ENCODE results near the gene NEK8.

DNA sequence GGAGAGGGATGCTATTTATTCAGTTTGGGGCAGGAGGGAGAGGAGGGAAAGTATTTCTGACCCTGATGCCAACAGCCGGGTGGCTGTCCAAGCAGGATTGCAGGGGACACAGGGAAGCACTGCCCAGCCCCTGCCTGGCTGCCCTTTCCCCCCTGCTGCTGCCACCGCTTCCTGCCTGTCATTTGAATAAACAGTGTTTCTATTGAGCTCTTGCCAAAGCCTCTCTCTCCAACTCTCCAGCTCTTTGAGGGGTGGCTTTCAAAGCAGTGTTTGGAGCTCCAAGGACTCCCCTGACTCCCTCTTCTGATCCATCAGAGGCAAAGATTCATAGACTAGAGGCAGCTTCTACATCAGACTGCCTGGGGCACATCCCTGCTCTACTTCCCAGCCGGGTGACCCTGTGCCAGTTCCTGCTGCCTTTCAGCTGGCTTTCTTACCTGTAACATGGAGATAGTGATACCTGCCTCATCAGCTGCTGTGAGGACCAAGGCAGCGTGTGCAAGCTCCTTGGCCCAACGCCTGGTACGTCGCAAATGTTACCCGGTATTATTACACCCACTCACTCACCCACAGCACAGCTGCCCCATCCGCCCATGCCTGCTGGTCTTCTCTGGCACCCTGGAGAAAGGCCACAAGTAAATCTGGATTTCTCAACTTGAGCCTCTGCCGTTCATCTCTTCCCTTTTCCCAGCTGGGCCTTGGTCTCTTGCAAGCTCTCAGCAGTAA lies 26.4 kb upstream of the NEK8 start:
- TF ChIP-seq, protein P1, sequence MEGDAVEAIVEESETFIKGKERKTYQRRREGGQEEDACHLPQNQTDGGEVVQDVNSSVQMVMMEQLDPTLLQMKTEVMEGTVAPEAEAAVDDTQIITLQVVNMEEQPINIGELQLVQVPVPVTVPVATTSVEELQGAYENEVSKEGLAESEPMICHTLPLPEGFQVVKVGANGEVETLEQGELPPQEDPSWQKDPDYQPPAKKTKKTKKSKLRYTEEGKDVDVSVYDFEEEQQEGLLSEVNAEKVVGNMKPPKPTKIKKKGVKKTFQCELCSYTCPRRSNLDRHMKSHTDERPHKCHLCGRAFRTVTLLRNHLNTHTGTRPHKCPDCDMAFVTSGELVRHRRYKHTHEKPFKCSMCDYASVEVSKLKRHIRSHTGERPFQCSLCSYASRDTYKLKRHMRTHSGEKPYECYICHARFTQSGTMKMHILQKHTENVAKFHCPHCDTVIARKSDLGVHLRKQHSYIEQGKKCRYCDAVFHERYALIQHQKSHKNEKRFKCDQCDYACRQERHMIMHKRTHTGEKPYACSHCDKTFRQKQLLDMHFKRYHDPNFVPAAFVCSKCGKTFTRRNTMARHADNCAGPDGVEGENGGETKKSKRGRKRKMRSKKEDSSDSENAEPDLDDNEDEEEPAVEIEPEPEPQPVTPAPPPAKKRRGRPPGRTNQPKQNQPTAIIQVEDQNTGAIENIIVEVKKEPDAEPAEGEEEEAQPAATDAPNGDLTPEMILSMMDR (IDR thresholded peaks at IDR 0.05): no peak
- TF ChIP-seq POLR2A (IDR thresholded peaks at IDR 0.05) (no peak), EP300 (IDR thresholded peaks at IDR 0.05) (no peak)

Data from upper lobe of left lung (tissue), 4 donors.